HL-60 (cell line): ENCODE measurements around the gene FRMD3.

Experiments used
- GABPA ChIP-seq: IDR thresholded peaks from 2 replicates; pipeline ENCODE4 v1.6.1; 2012; ENCODE audit warnings: low read depth
- TF ChIP-seq, protein P1 (sequence below): IDR thresholded peaks from one replicate; pipeline ENCODE4 v1.5.1; 2011; ENCODE audit warnings: low read length, control low read depth, inconsistent platforms; ENCODE audit not compliant: insufficient read depth

DNA sequence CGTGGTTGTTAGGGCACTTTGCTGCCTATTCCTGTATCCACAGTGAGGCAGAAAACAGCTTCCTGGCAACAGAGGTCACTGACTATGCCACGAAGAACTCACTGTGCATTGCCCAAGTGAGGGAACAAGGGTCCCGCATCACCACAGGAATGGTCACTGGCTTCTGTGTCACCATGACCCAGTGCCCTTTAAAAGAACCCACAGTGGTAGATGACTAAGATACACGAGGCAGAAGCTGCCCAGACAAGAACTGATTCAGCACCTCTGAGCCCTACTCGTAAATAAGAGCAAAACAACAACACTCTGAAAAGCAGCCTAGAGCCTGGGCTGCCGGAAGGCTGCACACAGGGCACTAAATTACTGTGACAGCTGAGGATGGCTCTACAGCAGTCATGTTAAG is 238.6 kb downstream of the FRMD3 start:
- TF ChIP-seq, protein P1, sequence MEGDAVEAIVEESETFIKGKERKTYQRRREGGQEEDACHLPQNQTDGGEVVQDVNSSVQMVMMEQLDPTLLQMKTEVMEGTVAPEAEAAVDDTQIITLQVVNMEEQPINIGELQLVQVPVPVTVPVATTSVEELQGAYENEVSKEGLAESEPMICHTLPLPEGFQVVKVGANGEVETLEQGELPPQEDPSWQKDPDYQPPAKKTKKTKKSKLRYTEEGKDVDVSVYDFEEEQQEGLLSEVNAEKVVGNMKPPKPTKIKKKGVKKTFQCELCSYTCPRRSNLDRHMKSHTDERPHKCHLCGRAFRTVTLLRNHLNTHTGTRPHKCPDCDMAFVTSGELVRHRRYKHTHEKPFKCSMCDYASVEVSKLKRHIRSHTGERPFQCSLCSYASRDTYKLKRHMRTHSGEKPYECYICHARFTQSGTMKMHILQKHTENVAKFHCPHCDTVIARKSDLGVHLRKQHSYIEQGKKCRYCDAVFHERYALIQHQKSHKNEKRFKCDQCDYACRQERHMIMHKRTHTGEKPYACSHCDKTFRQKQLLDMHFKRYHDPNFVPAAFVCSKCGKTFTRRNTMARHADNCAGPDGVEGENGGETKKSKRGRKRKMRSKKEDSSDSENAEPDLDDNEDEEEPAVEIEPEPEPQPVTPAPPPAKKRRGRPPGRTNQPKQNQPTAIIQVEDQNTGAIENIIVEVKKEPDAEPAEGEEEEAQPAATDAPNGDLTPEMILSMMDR = no peak
- no peak for TF ChIP-seq GABPA
